Retinal pigment epithelial cell (primary cell): ENCODE results near the gene PNISR.

Experiments
- DNase-seq: peaks from one replicate; pipeline ENCODE4 v3.0.0-alpha.2; 2010; ENCODE audit warnings: low read depth
- H3K4me3 ChIP-seq: 2 replicates; pipeline ENCODE4 v1.5.1; 2011; ENCODE audit warnings: mild to moderate bottlenecking, low read length, control low read depth, moderate library complexity
- CTCF ChIP-seq: conservative IDR thresholded peaks from 2 replicates; pipeline ENCODE4 v1.5.1; 2011; ENCODE audit warnings: low read depth, low read length, control low read depth, inconsistent platforms

Gene PNISR

GRCh38 chr6:99424022-99424421 is 1.1 kb downstream of the PNISR start:
- TF ChIP-seq CTCF, result no peak
- no peak for DNase-seq
- peak overlapping the region; percentile 99 for H3K4me3 ChIP-seq

GRCh38 chr6:99422912-99423311 is 2.2 kb downstream of the PNISR start:
- TF ChIP-seq CTCF, result no peak
- DNase-seq, result no peak
- no peak overlapping the region for H3K4me3 ChIP-seq

- H3K4me3 ChIP-seq, result no peak overlapping the region
- no peak for TF ChIP-seq CTCF
- no peak for DNase-seq
Measured at GRCh38 chr6:99416892-99417767, 8.0 kb downstream of the PNISR start.

GRCh38 chr6:99416226-99416625 is 8.9 kb downstream of the PNISR start:
- no peak overlapping the region for H3K4me3 ChIP-seq
- no peak for TF ChIP-seq CTCF
- DNase-seq, result no peak

GRCh38 chr6:99415446-99415845 is 9.7 kb downstream of the PNISR start:
- no peak overlapping the region for H3K4me3 ChIP-seq
- TF ChIP-seq CTCF, result no peak
- DNase-seq, result no peak

GRCh38 chr6:99412065-99412464 is 13.0 kb downstream of the PNISR start:
- DNase-seq, result no peak
- TF ChIP-seq CTCF, result no peak
- no peak overlapping the region for H3K4me3 ChIP-seq

GRCh38 chr6:99409672-99410071 is 15.4 kb downstream of the PNISR start:
- DNase-seq, result no peak
- TF ChIP-seq CTCF, result no peak

More at GRCh38 chr6:99409672-99410071, 15.4 kb downstream of the PNISR start:
- H3K4me3 ChIP-seq, result no peak overlapping the region
